ENCODE data around the gene KCNQ1.

Gene KCNQ1

DNA sequence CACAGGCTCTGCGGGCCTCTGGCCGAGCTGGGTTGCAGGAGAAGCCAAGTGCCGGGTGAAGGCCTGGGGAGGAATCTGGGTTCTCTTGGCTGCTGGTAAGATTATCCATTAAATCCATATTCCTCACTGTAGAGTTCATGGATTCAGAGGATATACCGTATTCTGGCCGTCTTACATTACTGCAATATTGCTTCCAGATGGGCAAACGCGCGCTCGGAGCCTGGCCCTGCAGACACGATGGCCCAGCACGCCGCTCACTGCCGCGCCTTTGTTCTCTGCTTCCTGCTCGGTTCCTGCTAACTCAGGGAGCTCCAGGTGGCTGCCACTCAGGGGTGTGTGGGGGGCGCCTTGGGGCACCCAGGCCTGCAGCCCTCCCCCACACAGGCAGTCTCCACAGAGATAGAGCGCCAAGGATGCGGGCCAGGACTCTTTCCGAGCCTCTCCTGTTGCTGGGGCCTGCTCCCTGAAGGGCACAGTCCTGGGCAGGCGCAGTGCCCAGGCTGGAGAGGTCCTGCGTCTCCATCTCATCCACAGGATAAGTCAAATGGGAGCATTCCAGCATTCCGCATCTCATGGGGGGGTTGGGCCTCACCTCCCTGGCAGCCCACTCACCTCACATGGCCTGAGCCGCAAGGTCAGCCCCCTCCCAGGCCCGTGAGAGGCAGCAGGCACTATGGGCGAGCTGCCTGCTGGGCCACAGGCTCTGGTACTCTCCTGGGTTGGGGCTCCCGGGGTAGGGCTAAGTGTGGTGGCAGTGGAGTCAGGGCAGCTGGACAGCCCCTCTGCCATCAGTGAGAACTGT is 269.1 kb downstream of the KCNQ1 start:
- Histone ChIP-seq H3K4me3 (no peak overlapping the region), H3K27ac (no peak overlapping the region), H3K9me3 (replicated peaks in 1 of 11) (peaks cover 9 to 19% (median 11%) of the 10 kb centered on the region in 11 experiments; a peak in 18 of 22 replicates), H3K36me3 (no peaks in the 10 kb centered on the region), H3K4me1 (peaks cover 0 to 44% (median 32%) of the 10 kb centered on the region in 10 experiments; a peak in 16 of 20 replicates), H3K4me2 (peak overlapping the region in 9 of 11 experiments; percentile 9 to 76 (median 62); a peak in 16 of 22 replicates), H3K27me3 (no peaks in the 10 kb centered on the region), H3K9ac (0 out of 22 replicates have a peak overlapping the region, but pooled peaks of 1 of the 11 experiments have one; percentile 13), H4K20me1 (no peaks in the 10 kb centered on the region)
- no peak for TF ChIP-seq Cebpa-rat (IDR thresholded peaks at IDR 0.05)

DNA sequence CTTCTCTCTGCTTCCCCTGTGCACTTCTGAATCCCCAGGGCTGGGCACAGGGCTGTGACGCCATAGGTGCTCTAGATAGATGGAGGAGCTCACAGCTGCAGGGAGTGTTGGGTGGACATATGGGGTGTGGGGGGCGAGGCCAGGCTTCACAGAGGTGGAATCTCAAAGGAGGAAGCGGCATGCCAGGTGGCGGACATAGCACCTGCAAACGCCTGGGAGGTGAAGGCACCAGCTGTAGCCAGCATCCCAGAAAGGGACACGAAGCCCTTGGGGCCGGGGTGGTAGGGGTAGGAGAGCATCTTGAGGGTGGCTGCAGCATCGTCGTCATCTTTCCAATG is 269.6 kb downstream of the KCNQ1 start:
- Histone ChIP-seq H3K4me1 (peaks cover 0 to 50% (median 37%) of the 10 kb centered on the region in 10 experiments; a peak in 16 of 20 replicates), H3K27ac (no peak overlapping the region)
- no peak for TF ChIP-seq Cebpa-rat (IDR thresholded peaks at IDR 0.05)

DNA sequence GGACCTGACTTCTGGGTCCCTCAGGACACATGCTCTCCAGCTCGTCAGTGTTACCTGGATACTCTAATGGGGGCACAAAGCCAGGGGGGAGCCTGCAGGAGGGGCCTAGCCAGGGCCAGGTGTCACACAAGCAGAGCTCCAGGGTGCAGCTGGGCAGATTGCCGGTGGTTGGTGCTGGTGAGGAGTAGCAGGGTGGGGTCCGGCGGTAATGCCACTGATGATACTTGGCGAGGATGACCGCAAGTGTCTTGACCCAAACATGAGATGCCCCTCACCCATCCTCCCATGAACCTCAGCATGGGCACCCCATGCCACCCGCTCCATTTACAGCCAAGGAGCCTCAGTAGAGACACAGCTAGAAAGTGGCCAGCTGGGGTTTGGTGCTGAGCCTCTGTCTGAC is 270.1 kb downstream of the KCNQ1 start:
- no peaks in the 10 kb centered on the region for H3K27me3 ChIP-seq
- H3K4me3 ChIP-seq = no peak overlapping the region
- no peaks in the 10 kb centered on the region for H3K36me3 ChIP-seq
- peak overlapping the region in 8 of 11 experiments; percentile 38 to 76 (median 64); a peak in 13 of 22 replicates for H3K4me2 ChIP-seq
- H4K20me1 ChIP-seq = no peaks in the 10 kb centered on the region
- no peak for TF ChIP-seq Cebpa-rat (IDR thresholded peaks at IDR 0.05)
- peaks cover 9 to 18% (median 11%) of the 10 kb centered on the region in 11 experiments; a peak in 17 of 22 replicates for H3K9me3 ChIP-seq (replicated peaks in 1 of 11)
- peaks cover 0 to 54% (median 38%) of the 10 kb centered on the region in 10 experiments; a peak in 14 of 20 replicates for H3K4me1 ChIP-seq
- H3K27ac ChIP-seq = no peak overlapping the region
- H3K9ac ChIP-seq = no peak overlapping the region

More for the DNA sequence above, 269.6 kb downstream of the KCNQ1 start:
- Histone ChIP-seq H4K20me1 (no peaks in the 10 kb centered on the region), H3K9ac (0 out of 22 replicates have a peak overlapping the region, but pooled peaks of 1 of the 11 experiments have one; percentile 13), H3K27me3 (no peaks in the 10 kb centered on the region), H3K4me2 (peak overlapping the region in 9 of 11 experiments; percentile 9 to 76 (median 62); a peak in 16 of 22 replicates), H3K9me3 (replicated peaks in 1 of 11) (peaks cover 9 to 18% (median 11%) of the 10 kb centered on the region in 11 experiments; a peak in 18 of 22 replicates), H3K4me3 (no peak overlapping the region), H3K36me3 (no peaks in the 10 kb centered on the region)

DNA sequence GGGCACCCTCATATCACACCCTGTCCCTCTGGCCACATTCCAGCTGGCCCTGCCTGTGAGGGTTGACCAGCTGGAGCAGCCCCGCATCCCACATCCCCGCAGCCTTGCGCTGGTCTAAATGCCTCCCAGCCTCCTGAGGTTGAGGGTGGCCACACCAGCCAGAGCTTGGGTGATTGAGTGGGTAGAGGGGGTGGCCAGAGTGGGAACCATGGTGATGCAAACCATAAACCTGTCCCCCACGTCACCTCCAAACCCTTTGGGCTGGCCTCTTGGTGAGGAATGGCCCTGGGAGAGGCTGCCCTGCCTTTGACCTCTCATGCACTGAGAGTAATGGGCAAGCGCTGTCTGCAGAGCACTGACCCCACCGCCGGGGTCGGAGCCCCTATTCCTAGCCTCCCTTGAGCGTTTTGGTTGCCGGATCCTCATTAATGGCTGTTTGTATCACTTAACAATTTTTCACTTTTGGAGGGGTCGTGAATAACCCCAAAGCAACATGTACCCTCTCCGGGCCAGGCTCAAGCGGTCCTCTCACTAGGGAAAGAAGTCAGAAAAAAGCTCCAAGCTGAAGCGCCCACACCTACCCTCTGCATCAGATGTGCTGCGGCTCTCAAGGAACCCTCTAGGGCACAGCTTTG is 271.0 kb downstream of the KCNQ1 start:
- no peaks in the 10 kb centered on the region for H4K20me1 ChIP-seq
- H3K9ac ChIP-seq = no peak overlapping the region
- H3K4me1 ChIP-seq = peaks cover 0 to 54% (median 38%) of the 10 kb centered on the region in 10 experiments; a peak in 14 of 20 replicates
- no peaks in the 10 kb centered on the region for H3K36me3 ChIP-seq
- no peak overlapping the region for H3K27ac ChIP-seq
- H3K4me3 ChIP-seq = no peak overlapping the region
- H3K4me2 ChIP-seq = 0 out of 22 replicates have a peak overlapping the region, but pooled peaks of 1 of the 11 experiments have one; percentile 76
- TF ChIP-seq Cebpa-rat (IDR thresholded peaks at IDR 0.05) = no peak
- no peaks in the 10 kb centered on the region for H3K27me3 ChIP-seq
- H3K9me3 ChIP-seq (replicated peaks in 1 of 11) = peaks cover 2 to 12% (median 6%) of the 10 kb centered on the region in 11 experiments; a peak in 16 of 22 replicates

GRCh38 chr11:2716376-2717095 is 271.7 kb downstream of the KCNQ1 start:
- Histone ChIP-seq H3K9me3 (replicated peaks in 1 of 11) (peaks cover 0 to 5% (median 0%) of the 10 kb centered on the region in 11 experiments; a peak in 4 of 22 replicates), H3K36me3 (no peaks in the 10 kb centered on the region), H3K4me3 (no peak overlapping the region), H3K27ac (no peak overlapping the region), H3K27me3 (no peaks in the 10 kb centered on the region), H3K4me2 (no peak overlapping the region), H3K9ac (no peak overlapping the region), H3K4me1 (peaks cover 0 to 55% (median 39%) of the 10 kb centered on the region in 10 experiments; a peak in 14 of 20 replicates), H4K20me1 (no peaks in the 10 kb centered on the region)
- no peak for TF ChIP-seq Cebpa-rat (IDR thresholded peaks at IDR 0.05)

- H3K27me3 ChIP-seq = no peaks in the 10 kb centered on the region
- H3K4me1 ChIP-seq = peaks cover 0 to 67% (median 51%) of the 10 kb centered on the region in 10 experiments; a peak in 17 of 20 replicates
- H3K9ac ChIP-seq = peak overlapping the region in 1 of 11 experiments; percentile 18; a peak in 1 of 22 replicates
- H3K4me2 ChIP-seq = peak overlapping the region in 7 of 11 experiments; percentile 15 to 61 (median 37); a peak in 11 of 22 replicates
- H4K20me1 ChIP-seq = no peaks in the 10 kb centered on the region
- TF ChIP-seq Cebpa-rat (IDR thresholded peaks at IDR 0.05) = no peak
- no peak overlapping the region for H3K27ac ChIP-seq
- no peaks in the 10 kb centered on the region for H3K36me3 ChIP-seq
- H3K4me3 ChIP-seq = no peak overlapping the region
- H3K9me3 ChIP-seq (replicated peaks in 1 of 11) = no peaks in the 10 kb centered on the region
Observed at GRCh38 chr11:2717561-2718325, 272.9 kb downstream of the KCNQ1 start.

- no peaks in the 10 kb centered on the region for H4K20me1 ChIP-seq
- H3K9ac ChIP-seq = no peak overlapping the region
- H3K9me3 ChIP-seq (replicated peaks in 1 of 11) = no peaks in the 10 kb centered on the region
- H3K36me3 ChIP-seq = no peaks in the 10 kb centered on the region
- peak overlapping the region in 4 of 11 experiments; percentile 14 to 61 (median 32); a peak in 4 of 22 replicates for H3K4me2 ChIP-seq
- peaks cover 0 to 73% (median 53%) of the 10 kb centered on the region in 10 experiments; a peak in 17 of 20 replicates for H3K4me1 ChIP-seq
- H3K27ac ChIP-seq = no peak overlapping the region
- H3K4me3 ChIP-seq = no peak overlapping the region
- no peak for TF ChIP-seq Cebpa-rat (IDR thresholded peaks at IDR 0.05)
- no peaks in the 10 kb centered on the region for H3K27me3 ChIP-seq
Observed at GRCh38 chr11:2718817-2719438, 274.1 kb downstream of the KCNQ1 start.
